ENCODE data around the gene LPCAT2. TPM values are rescaled to one million over a fixed set of nuclear protein-coding genes. Genes with fewer than 3 reads are reported as not detected.

The LPCAT2 gene
- total RNA-seq, 1 donor from 2014 or later: 3.1 TPM

DNA sequence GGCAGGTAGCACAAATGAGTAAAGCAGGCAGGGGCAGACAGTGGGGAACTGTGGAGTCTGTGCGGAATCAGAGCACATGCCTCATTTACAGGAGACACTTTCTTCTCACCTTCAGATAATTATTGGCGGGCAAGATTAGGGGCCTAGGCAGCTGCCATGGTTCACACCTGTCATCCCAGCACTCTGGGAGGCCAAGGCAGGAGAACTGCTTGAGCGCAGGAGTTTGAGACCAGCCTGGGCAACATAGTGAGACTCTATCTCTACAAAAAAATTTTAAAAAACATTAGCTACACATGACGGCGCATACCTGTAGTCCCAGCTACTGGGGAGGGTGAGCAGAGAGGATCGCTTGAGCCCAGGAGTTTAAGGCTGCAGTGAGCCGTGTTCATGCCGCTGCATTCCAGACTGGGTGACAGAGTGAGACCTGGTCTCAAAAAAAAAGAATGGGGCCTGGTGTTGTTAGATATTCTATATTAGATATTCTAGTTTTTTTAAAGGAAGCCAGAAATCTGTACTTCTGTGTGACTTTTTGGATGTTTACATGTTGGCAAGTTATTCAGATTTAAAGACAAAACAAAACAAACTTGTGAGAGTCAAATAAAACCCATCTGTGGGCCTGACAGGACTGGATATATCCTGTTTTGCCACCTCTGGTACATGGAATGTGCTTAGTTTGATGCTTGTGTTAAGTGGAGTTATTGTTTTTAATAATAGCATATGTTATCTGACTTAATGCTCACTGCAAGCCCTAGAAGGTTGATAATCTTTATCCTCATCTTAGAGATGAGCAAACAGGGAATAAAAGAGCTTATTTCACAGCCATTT is 4.9 kb upstream of the LPCAT2 start:
- no peak for DNase-seq

DNA sequence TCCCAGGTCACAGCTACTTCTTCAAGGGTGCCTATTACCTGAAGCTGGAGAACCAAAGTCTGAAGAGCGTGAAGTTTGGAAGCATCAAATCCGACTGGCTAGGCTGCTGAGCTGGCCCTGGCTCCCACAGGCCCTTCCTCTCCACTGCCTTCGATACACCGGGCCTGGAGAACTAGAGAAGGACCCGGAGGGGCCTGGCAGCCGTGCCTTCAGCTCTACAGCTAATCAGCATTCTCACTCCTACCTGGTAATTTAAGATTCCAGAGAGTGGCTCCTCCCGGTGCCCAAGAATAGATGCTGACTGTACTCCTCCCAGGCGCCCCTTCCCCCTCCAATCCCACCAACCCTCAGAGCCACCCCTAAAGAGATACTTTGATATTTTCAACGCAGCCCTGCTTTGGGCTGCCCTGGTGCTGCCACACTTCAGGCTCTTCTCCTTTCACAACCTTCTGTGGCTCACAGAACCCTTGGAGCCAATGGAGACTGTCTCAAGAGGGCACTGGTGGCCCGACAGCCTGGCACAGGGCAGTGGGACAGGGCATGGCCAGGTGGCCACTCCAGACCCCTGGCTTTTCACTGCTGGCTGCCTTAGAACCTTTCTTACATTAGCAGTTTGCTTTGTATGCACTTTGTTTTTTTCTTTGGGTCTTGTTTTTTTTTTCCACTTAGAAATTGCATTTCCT is 3.4 kb upstream of the LPCAT2 start:
- DNase-seq: no peak

DNA sequence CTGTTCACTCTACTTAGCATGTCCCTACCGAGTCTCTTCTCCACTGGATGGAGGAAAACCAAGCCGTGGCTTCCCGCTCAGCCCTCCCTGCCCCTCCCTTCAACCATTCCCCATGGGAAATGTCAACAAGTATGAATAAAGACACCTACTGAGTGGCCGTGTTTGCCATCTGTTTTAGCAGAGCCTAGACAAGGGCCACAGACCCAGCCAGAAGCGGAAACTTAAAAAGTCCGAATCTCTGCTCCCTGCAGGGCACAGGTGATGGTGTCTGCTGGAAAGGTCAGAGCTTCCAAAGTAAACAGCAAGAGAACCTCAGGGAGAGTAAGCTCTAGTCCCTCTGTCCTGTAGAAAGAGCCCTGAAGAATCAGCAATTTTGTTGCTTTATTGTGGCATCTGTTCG is 2.8 kb upstream of the LPCAT2 start:
- DNase-seq: no peak

DNA sequence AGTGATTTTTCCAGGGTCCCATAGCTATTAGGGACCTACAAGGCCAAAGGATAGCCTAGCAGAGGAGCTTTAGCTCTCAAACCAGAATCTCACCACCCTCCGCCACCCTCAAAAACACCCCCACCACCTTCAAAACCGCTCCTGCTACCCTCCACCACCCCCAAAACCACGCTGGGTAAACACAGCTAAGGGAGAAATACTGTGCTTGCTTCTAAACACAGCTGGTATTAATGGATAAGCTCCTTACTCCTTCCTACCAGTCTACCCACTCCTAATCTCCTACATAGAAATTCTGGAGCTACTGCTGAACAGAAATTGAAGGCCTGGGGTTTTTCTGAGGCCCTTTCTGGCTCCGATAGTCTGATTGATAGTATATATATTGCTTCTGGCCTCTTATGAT is 2.2 kb upstream of the LPCAT2 start:
- DNase-seq: no peak

DNA sequence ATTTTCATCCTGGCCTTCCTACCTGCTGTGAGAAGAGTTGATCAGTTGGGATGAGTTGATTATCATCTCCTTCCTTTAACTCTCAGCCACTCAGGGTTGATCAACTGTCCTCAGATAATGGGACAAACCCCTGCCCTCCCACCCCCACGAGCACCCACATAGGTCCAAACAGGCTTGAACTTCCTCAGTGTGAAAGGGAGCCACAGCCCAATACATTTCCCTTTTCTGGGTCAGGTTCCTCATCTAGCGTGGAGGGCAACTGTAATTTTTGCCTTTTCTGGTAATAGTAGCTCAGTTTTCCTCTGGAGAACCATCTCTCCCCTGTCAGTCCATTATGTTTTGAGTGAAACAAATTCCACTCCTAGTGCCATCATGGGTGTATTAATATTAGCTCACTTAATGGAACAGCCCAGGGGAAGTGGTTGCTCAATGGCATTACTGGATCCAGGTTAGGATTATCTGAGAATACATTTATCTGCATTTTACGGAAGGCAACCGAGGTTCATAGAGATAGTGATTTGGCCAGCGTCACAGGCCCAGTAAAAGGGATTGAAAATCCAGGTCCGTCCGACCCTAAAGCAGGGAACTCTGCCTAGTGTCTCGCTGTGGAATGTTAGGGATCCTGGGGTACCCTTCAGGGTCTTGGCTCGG is 476 bp upstream of the LPCAT2 start:
- DNase-seq: no peak

DNA sequence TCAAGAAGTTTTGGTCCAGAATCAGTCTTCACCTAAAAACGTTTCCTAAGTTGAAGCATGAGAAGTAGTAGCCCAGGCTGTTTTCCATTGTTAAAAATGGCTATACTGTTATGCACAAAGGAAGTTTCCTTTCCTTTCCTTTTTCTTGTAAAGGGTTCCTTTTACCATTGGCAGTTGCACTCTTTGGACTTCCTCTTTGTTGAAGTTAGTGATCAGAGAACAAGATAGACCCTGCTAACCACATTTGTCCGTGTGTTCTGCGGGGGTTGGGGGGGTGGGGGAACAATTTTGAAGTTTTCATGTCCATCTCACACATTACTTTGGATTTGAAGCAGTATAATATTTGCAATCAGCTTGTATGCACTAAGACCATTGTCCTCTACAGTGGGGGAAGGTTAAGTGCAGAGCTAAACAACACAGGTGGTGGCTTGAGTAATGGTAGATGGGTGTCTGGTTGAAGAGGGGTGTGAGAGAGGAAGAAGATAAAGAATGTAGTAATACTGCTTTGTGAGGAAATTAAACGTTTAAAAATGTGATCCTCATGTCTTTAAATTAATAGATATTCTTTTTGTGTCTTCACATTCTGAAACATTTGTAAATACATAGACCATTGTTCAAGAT is 1.4 kb downstream of the LPCAT2 start:
- DNase-seq: no peak

DNA sequence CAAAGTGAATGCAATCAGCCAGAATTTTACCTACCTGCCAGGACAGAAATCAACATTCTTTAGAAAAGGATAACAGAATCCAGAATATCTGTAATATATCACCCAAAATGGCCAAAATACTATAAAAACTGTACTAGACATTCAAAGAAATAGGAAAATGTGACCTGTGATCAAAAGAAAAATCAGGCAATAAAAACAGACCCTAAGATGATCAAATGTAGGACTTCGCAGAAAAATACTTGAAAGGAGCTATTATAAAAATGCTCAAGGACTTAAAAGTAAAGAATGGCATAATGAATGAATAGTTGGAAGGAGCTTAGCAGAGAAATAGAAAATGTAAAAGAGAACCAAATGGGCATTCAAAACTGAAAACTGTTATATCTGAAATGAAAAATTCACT is 4.1 kb downstream of the LPCAT2 start:
- DNase-seq: no peak

DNA sequence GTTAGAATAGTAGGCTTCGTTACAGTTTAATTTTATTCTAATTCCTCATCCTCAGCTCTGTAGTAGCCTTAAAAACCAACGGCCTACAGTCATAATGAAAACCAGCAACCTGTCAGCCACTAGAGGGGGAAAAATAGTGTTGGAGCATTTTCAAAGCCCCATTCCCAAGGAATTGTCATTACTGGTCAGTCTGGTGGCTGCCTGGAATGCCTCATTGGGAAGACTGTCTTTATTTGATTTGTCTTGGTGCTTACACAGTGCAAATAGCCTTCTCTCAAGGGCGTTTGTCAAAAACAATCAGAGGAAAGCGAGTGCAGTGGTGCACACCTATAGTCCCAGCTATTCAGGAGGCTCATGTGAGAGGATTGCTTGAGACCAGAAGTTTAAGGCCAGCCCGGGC is 4.7 kb downstream of the LPCAT2 start:
- DNase-seq: no peak

DNA sequence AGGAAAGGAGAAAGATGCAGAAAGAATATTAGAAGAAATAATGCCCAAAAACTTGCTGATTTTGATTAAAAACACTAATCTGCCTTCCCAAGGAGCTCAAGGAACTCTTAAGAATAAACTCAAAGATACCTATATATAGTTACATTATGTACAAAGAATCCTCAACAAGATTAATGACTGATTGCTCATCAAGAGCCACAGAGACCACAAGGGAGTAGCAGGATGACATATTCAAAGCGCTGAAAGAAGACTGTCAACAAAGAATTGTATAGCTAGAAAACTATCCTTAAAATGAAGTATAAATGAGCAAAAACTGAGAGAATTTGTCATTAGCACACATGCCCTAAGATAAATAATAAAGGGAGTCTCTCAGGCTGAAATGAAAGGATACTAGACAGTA is 6.2 kb downstream of the LPCAT2 start:
- DNase-seq: no peak

DNA sequence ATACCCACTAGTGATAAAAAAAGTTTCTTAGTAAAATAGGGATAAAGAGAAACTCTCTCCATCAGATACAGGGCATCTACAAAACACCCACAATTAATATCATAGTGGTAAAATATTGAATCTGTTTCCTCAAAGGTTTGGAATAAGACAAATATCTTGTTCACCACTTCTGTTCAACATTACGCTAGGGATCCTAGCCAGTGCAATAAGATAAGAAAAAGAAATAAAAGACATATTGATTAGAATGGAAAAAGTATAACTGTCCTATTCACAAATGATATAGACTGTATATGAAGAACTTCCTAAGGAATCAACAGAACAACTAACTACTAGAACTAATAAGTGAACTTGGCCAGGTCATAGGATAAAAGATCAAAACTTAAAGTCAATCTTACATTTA is 12.9 kb downstream of the LPCAT2 start:
- no peak for DNase-seq

DNA sequence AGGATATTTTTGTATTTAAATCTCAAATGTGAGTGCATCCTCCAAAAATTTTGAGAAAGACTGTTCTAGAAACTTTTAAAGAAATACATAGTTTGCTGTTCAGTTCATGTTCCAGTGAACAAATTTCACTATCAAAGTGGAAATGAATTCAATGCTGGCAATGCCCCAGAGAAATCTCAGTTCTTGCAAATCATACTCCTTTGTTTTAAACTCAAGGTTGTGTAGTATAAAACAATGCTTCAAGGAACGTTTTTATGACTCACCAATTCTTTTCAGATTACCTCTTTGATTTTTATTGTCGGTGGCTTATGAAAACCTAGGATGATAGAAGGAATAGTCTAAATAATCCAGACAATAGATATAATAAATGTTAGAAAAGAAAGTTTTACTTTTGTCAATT is 17.6 kb downstream of the LPCAT2 start:
- no peak for DNase-seq

DNA sequence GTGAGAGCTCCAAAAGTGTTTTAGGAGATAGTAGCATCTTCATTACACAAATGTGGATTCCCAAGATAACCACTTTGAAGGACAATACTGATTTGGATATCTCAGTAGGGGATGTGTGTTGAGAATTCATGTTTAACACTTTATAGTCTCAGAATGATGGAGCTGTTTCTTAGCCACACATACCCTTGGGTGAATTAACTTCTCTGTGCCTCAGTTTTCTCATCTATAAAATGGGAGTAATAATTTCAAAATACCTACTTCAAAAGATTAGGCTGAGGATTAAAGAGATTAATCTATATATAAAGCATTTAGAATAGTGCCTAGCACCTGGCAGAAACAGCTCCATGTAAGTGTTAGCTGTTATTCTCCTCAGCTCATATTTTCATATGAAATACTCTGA is 19.0 kb downstream of the LPCAT2 start:
- DNase-seq: no peak

DNA sequence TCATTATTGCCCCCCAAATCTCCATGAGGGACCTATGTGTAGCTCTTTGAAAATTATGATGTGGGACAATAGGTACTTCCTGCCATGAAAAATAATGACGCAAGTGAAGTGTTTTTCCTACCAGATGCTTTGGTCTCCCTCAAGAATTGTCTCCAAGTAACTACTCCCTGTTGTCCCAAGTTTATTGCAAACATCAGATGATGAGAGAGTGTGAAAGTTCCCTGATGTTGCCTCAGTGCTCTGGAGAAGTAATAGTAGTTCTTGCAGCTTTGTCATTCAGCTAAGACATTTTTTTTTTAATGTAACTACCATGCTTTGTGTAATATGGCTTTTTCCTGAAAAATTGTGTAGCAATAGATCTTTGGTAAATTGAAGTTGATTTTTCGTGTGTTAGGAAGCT is 20.1 kb downstream of the LPCAT2 start:
- no peak for DNase-seq

DNA sequence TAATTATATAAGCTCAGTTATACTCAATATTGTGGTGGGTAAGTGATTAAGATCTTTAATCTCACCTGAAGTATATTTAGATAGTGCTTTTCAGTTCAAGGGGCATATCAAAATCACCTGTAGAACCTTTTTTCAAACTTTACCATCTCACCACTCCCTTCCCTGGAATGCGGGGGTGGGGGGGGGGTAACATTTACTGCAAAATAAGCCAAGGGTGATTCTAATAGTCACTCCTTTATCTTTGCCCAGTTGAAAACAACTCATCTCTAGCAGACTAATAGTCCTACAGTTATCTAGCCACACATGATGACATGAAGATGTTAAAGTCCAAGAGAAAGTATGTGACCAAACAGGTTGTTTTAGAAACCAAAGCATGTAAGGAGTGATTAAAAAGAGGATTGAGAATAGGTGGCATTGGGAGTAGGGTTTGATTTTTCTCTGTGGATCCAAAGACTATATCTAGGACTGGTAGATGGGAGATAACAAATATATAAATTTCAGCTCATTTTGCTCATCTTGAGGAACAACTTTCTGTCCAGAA is 21.5 kb downstream of the LPCAT2 start:
- no peak for DNase-seq

DNA sequence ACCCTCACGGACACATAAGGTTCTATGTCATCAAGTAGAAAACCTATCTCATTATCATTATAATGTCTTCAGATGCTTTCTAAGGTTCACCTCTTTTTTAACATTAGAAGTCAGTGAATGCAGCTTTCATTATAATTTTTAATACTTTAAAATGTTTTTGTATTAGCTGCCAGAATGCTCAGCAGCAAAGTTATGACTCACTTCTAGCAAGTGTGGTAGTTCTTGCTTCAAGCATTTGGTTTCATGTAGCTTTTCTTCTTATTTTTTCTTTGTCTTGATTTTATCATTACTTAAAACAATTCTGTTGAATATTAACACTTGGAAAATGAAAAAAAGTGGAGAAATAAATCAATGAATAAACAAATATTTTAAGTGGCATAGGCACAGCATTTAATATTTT is 23.4 kb downstream of the LPCAT2 start:
- no peak for DNase-seq

DNA sequence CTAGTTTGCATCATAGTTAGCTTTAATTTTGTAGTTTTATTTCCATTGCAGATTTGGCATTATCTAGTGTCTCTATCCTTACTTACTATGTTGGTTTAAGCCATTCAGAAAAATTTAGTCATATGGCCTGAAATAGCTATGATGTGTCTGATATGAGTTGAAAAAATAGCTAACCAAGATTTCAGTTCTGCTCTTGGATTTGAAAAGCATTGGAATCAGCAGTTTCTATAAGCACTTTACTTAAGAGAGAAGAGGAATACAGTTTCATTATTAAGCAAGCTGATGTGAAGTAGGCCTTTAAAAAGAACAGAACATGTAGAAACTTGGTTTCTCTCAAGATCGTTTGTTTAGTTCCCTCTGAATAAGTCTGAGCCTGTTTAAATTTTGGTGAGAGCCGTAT is 25.9 kb downstream of the LPCAT2 start:
- DNase-seq: no peak

DNA sequence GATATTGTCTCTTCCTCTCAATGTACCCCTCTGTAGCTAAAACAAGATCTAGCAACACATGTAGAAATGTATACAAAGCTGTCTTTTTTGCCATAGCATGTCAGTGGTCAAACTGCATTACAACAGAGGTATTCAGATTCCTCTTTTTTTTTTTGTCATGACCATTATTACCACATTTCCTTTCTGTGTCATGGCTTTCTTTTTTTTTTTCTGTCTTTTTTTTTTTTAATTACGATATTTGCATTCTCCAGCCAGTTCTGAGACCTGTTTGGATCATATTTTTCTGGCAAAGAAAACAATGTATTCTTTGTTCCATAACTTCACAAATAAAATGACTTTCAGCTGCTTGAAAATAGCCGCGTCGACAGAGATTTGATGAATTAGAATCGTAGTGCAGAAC is 30.2 kb downstream of the LPCAT2 start:
- no peak for DNase-seq

DNA sequence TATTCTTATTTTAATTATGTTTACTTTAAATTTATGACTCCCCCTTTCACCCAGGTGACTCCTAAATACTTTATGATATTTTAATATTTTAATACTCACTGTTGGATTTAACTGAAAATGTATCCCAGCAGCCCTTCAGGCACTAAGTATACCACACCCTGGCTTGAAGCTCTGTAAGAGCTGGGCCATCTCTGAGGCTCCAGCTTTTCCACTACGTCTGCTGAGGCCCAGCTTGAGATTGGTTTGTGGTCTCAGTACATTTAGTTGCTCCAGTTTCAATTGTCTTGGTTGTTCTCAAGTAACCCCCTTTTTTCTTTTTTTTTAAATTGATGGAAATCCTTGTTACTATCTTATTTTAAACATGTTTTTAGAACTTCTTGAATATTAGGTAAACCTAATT is 30.6 kb downstream of the LPCAT2 start:
- no peak for DNase-seq

DNA sequence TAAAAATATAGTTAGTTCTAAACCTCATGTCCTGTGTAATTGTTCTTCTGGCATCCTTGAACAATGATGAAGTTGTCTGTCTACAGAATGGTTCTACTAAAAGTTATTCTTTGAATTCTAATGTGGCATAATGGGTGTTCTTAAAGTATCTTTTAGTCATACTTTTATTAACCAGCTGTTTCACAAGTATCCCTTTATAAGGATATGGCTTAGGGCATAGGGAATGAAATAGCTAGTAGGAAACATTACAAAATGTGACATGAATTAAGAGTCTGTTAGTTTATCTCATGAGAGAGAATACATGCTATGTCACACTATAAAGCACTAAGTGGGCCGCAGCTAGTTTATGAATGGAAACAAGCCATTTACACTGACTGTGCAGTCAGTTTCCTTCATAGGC is 31.3 kb downstream of the LPCAT2 start:
- no peak for DNase-seq

DNA sequence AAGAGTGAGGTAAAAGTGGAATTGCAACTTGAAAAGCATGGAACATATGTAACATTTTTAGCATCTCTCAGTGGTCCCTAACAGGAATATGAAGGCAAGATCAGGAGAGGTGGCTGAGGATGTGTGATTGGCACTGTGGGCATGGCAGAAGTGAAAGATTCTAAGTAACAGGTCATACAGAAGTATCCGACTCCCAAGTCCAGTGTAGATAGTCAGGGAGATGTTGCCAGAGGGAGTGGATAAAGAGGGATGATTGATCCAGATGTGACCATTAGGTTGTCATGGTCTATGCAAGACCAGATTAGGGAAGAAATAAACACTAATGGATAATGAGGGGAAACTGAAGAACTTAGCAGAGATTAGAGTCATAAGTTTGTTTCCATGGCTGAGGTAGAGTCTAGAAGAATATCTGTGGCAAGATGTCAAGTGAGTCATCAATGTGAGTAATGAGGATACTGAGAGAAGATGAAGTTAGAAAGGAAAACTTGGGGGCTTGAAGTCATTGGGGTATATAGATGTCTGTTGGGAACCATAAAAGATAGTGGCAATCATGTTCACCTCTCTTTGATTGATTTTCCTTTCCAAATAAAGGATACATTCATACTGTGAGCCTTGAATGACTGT is 33.7 kb downstream of the LPCAT2 start:
- no peak for DNase-seq

DNA sequence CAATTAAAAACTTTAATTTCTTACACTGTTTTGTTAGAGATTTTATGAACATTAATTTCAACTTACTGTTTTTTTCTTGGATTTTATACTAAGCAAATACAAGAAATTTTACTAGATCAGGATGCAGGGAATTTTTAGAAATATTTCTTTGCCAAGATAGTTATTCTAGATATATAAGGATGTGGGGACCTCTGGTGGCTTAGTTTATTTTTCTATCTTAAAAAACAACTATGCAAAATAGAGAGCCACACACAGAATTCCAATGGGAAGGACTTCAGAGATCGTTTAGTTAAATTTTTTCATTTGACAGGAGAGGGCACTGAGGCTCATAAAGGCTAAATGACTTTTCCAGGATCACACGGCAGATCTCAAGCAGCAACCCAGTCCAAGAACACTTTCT is 34.6 kb downstream of the LPCAT2 start:
- no peak for DNase-seq

DNA sequence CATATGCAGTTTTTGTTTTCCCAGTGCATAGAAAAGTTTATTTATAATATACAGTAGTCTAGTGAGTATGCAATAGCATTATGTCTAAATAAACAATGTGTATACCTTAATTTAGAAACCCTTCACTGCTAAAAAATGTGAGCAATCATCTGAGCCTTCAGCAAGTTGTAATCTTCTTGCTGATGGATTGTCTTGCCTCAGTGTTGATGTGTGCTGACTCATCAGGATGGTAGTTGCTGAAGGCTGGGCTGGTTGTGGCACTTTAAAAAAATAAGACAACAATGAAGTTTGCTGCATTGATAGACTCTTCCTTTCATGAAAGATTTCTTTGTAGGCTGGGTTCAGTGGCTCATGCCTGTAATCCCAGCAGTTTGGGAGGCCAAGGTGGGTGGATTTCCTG is 43.7 kb downstream of the LPCAT2 start:
- no peak for DNase-seq

DNA sequence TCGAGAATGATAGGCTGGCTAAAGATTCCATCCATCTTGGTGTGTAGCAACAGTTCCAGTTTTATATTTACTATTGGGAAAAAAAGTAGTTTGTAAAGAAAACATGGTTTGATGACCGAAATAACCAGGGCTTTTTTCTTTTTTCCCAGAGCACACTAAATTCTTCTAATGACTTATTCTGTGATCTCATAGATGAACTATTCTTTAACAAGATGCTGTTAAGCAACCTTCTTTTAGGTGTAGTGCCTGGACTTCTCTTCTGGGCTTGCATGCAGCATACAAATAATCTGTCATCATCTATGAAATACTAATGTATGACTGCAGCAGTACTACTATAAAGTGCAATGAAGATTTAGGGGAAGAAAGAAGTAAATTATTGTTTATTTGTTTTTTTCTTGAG is 46.6 kb downstream of the LPCAT2 start:
- no peak for DNase-seq

Measured in occipital lobe (tissue), 2 donors.